ENCODE results near the gene KCTD20. TPM values are rescaled to one million over a fixed set of nuclear protein-coding genes. Genes with fewer than 3 reads are reported as not detected.

KCTD20 gene
- total RNA-seq, 2 donors from 2014 or later: 48.5 to 58.9 TPM

DNA sequence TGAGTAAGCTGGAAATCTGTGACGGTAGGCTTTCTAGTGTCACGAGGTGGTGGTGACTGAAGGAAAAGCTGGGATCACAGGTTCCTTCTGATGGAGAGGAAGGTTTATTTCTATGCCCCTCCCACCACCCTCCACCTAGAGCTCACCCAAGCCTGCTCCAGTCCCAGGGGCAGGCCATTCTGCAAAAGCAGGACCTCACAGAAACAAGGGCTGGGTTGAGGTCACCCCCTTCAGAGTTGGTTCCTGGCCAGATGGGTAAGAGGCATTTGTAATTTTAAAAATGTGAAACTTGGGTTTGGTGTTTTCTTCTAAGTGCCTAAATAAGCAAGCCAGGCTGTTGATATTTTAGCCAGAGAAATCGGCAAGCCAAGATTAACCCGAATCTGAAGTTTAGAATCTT is 46.6 kb downstream of the KCTD20 start:
- H3K4me1 Mint-ChIP-seq (ENCODE audit: low read depth): peaks cover 14% of the 10 kb centered on the region
- peak overlapping the region; percentile 53 for H3K27ac Mint-ChIP-seq

DNA sequence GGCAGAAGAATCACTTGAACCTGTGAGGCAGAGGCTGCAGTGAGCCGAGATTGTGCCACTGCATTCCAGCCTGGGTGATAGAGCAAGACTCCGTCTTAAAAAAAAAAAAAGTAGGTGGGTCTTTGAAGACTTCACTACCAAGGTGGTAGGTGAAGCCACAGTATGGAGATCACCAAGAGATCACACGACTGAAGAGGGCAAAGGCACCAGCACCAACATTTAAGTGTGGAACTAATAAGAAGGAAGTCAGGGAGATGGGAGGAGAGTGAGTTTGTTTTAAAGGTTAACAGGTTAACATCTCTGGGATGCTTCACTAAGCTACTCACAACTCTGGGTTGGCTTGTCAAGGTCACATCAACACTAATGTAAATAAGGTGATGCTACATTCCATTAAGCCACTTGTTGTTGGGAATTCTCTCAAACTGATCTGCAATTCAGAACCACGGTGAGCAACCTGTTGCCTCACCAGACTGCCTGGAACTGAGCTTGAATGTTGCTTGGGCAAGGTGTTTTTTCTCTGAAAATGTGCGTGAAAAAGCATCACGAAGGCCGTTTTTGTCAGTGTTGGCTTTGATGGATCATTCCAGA is 48.7 kb downstream of the KCTD20 start:
- Mint-ChIP-seq H3K4me3 (no peak overlapping the region), H3K27me3 (ENCODE audit: low read depth) (no peaks in the 10 kb centered on the region), H3K27ac (peak overlapping the region; percentile 63), H3K36me3 (ENCODE audit: insufficient read depth in 2 of 2) (peaks cover 6 to 32% of the 10 kb centered on the region in 2 donors), H3K4me1 (ENCODE audit: low read depth) (peaks cover 16% of the 10 kb centered on the region), H3K9me3 (no peaks in the 10 kb centered on the region)
- DNase-seq (no peak), ATAC-seq (replicated peaks in 1 of 2) (no peak)

More for the DNA sequence above, 46.6 kb downstream of the KCTD20 start:
- Mint-ChIP-seq H3K9me3 (no peaks in the 10 kb centered on the region), H3K4me3 (no peak overlapping the region), H3K27me3 (ENCODE audit: low read depth) (no peaks in the 10 kb centered on the region), H3K36me3 (ENCODE audit: insufficient read depth in 2 of 2) (peaks cover 5 to 35% of the 10 kb centered on the region in 2 donors)
- DNase-seq (no peak), ATAC-seq (replicated peaks in 1 of 2) (no peak)

DNA sequence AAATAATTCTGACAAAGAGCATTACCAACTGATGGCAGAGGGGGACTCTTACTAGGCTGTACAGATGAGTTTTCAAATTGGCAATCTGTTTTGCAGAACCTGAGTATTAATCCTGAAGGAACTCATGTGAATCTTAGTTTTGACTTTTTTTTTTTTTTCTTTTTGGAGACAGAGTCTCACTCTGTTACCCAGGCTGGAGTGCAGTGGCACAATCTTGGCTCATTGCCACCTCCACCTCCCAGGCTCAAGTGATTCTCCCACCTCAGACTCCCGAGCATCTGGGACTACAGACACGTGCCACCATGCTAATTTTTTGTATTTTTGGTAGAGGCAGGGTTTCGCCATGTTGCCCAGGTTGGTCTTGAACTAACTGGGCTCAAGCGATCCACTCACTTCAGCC is 49.3 kb downstream of the KCTD20 start:
- no peak for DNase-seq
- Mint-ChIP-seq H3K4me3 (no peak overlapping the region), H3K27ac (peak overlapping the region; percentile 65), H3K36me3 (ENCODE audit: insufficient read depth in 2 of 2) (peaks cover 4 to 33% of the 10 kb centered on the region in 2 donors), H3K27me3 (ENCODE audit: low read depth) (no peaks in the 10 kb centered on the region), H3K9me3 (no peaks in the 10 kb centered on the region), H3K4me1 (ENCODE audit: low read depth) (peaks cover 16% of the 10 kb centered on the region)
- no peak for ATAC-seq (replicated peaks in 1 of 2)

DNA sequence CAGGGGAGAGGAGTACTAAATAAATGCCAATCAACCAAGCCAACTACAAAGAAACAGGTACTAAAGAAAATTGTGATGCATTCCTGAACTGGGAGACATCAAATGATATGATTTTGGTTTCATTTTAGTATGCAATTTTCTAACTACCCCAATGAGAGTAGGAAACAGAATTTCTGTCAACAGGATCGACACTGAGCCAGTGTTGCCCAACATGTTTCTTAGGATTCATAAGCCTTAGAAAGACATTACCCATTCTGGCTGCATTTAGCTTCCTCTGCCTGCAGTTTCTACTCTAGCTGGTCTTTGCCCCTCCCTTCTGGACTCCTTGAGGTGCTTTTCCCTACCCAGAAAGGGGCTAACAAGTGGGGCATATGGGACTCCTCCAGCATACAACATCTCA is 49.8 kb downstream of the KCTD20 start:
- Mint-ChIP-seq H3K9me3 (no peaks in the 10 kb centered on the region), H3K27me3 (ENCODE audit: low read depth) (no peaks in the 10 kb centered on the region), H3K4me3 (no peak overlapping the region), H3K36me3 (ENCODE audit: insufficient read depth in 2 of 2) (peaks cover 4 to 33% of the 10 kb centered on the region in 2 donors), H3K4me1 (ENCODE audit: low read depth) (peaks cover 16% of the 10 kb centered on the region), H3K27ac (peak overlapping the region; percentile 65)
- DNase-seq (no peak), ATAC-seq (replicated peaks in 1 of 2) (no peak)

DNA sequence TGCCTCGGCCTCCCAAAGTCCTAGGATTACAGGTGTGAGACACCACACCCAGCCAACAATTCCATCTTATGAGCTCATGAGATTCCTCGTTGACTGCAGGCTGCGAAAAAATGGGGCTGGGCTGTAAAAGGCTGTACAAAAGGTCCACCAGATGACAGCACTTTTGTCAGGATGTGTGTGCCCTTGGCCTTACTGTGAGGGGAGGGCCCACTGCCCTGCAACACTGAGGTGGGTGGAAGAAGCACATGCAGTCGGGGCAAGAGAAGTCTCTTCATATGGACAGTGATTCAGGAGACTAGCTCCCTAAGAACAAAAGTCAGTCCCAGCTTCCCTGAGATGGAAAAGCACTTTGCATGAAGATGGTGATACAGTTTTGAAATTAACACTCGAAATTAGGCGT is 50.5 kb downstream of the KCTD20 start:
- Mint-ChIP-seq H3K9me3 (no peaks in the 10 kb centered on the region), H3K36me3 (ENCODE audit: insufficient read depth in 2 of 2) (peaks cover 4 to 33% of the 10 kb centered on the region in 2 donors), H3K27ac (peak overlapping the region; percentile 32), H3K4me3 (no peak overlapping the region), H3K27me3 (ENCODE audit: low read depth) (no peaks in the 10 kb centered on the region), H3K4me1 (ENCODE audit: low read depth) (peaks cover 16% of the 10 kb centered on the region)
- DNase-seq (no peak), ATAC-seq (replicated peaks in 1 of 2) (no peak)

DNA sequence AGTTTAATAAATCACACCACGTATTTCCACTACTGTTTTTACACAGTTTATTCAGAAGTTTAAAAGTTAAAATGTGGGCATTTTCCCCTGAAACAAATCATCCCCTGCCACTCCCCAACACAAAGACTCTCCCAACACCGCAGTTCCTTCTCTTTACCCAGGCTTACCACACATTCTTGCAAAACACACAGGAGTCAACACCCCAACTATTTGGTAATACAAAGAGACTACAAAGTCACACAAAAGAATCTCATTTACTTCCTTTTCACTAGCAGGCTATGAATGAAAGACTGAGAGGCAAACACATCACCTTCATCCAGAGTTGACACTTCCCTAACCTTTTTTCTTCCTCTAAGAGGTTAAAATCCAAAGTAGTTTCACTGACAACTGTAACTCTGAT is 51.1 kb downstream of the KCTD20 start:
- Mint-ChIP-seq H3K4me1 (ENCODE audit: low read depth) (peaks cover 16% of the 10 kb centered on the region), H3K9me3 (no peaks in the 10 kb centered on the region), H3K4me3 (peak overlapping the region in 1 of 2 donors; percentile 0), H3K27me3 (ENCODE audit: low read depth) (no peaks in the 10 kb centered on the region), H3K27ac (peak overlapping the region; percentile 24), H3K36me3 (ENCODE audit: insufficient read depth in 2 of 2) (peaks cover 4 to 33% of the 10 kb centered on the region in 2 donors)
- ATAC-seq (replicated peaks in 1 of 2) (peak in 1 of 2 donors; percentile 23), DNase-seq (no peak)

DNA sequence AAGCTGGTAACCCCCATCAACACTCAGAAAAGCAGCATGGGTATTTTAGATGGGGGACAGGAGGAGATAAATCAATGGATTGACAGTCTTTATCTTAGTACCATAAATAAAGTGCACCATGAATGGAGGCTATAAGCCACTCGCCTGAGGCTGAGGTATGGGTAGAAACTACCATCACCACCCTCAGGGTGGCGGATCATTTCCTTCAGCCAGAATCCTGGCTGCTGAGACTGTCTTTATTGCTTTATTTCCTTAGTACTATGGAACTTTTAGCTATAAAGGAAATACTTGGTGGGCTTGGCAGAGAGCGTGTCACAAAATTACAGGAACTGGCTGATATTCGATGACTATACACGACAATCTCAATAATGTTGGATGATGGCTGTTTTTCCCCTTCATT is 52.3 kb downstream of the KCTD20 start:
- no peaks in the 10 kb centered on the region for H3K27me3 Mint-ChIP-seq (ENCODE audit: low read depth)
- ATAC-seq (replicated peaks in 1 of 2) (no peak), DNase-seq (no peak)
- H3K27ac Mint-ChIP-seq: no peak overlapping the region
- H3K4me1 Mint-ChIP-seq (ENCODE audit: low read depth): peaks cover 16% of the 10 kb centered on the region
- H3K36me3 Mint-ChIP-seq (ENCODE audit: insufficient read depth in 2 of 2): peaks cover 7 to 36% of the 10 kb centered on the region in 2 donors
- no peak overlapping the region for H3K4me3 Mint-ChIP-seq
- no peaks in the 10 kb centered on the region for H3K9me3 Mint-ChIP-seq

DNA sequence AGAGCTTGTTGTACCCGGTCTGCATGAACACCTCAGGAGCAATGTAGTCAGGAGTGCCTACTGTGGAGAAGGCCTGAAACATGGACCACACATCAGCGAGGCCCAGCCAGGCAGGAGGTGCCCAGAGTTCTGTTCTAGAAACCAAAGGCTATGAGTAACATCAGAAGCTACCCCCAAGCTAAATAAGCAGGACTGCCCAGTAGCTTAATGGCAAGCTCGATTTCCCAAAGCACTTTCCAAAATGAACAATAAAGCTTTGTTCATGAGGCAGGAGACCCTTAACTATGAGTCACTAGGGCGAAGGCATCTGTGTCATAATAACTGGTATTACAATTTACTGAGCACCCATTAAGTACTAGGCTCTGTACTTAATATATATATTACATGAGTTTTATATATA is 57.1 kb downstream of the KCTD20 start:
- no peaks in the 10 kb centered on the region for H3K27me3 Mint-ChIP-seq (ENCODE audit: low read depth)
- H3K27ac Mint-ChIP-seq: no peak overlapping the region
- H3K36me3 Mint-ChIP-seq (ENCODE audit: insufficient read depth in 2 of 2): peaks cover 7 to 28% of the 10 kb centered on the region in 2 donors
- no peak for ATAC-seq (replicated peaks in 1 of 2)
- H3K4me3 Mint-ChIP-seq: no peak overlapping the region
- no peak for DNase-seq
- no peaks in the 10 kb centered on the region for H3K4me1 Mint-ChIP-seq (ENCODE audit: low read depth)
- H3K9me3 Mint-ChIP-seq: no peaks in the 10 kb centered on the region

DNA sequence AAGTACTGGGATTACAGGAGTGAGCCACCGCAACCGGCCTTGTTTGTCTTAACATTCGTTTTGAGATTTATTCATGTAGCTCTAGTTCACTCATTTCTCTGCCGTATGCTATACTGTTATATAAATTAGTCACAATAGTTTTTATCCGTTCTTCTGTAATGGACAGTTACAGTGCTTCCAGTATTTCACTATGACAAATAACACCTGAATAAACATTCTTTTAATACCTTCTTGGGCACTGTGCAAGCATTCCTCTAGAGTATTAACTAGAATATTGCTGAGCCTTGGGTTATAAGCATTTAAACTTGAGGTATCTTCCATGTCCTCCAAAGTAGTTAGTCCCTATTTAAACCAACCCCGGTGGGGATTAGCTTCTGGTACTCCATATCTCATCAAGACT is 58.9 kb downstream of the KCTD20 start:
- no peaks in the 10 kb centered on the region for H3K9me3 Mint-ChIP-seq
- no peak for DNase-seq
- H3K27me3 Mint-ChIP-seq (ENCODE audit: low read depth): no peaks in the 10 kb centered on the region
- H3K27ac Mint-ChIP-seq: no peak overlapping the region
- H3K4me3 Mint-ChIP-seq: no peak overlapping the region
- peaks cover 10% of the 10 kb centered on the region for H3K4me1 Mint-ChIP-seq (ENCODE audit: low read depth)
- peaks cover 2 to 21% of the 10 kb centered on the region in 2 donors for H3K36me3 Mint-ChIP-seq (ENCODE audit: insufficient read depth in 2 of 2)
- peak in 1 of 2 donors; percentile 19 for ATAC-seq (replicated peaks in 1 of 2)

DNA sequence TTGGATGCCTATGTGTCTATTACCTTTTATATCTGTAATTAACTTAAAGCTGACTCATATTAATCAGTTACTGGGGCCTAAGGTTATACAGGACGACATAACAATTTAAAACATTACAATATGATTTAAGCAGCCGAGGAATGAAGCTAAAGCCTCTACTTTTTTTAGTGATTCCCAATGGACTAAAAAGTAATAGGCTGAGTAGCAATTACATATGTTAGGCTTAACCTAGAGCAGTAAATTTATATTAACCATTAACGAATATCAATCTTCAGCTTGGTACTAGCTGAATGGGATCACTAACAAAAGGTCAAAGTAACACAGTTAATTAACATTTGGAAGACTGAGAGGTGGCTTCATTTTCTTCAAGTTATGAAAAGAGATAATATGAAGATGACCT is 61.4 kb downstream of the KCTD20 start:
- Mint-ChIP-seq H3K27ac (peak overlapping the region; percentile 69), H3K4me1 (ENCODE audit: low read depth) (peaks cover 24% of the 10 kb centered on the region), H3K4me3 (no peak overlapping the region), H3K36me3 (ENCODE audit: insufficient read depth in 2 of 2) (peaks cover 2 to 10% of the 10 kb centered on the region in 2 donors), H3K27me3 (ENCODE audit: low read depth) (no peaks in the 10 kb centered on the region), H3K9me3 (no peaks in the 10 kb centered on the region)
- DNase-seq (no peak), ATAC-seq (replicated peaks in 1 of 2) (no peak)

DNA sequence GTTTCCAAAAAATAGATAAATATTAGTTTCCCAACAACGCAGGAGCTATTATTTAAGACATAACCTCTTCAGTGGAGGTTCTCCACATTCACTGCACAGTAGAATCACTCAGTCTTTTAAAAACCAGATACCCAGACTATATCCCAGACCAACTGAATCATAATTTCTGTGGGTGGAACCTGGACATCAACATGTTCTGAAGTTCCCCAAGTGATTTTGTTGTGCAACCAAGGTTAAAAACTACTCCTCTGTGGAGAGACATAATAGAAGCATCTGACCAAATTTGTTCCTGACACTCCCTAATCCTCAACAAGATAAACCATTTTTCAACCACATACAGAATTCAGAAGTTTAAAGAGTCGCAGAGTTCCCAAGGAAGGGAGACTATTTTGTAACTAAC is 62.2 kb downstream of the KCTD20 start:
- Mint-ChIP-seq H3K27ac (peak overlapping the region; percentile 38), H3K4me1 (ENCODE audit: low read depth) (peaks cover 24% of the 10 kb centered on the region), H3K27me3 (ENCODE audit: low read depth) (no peaks in the 10 kb centered on the region), H3K4me3 (no peak overlapping the region), H3K36me3 (ENCODE audit: insufficient read depth in 2 of 2) (peaks cover 2 to 10% of the 10 kb centered on the region in 2 donors), H3K9me3 (no peaks in the 10 kb centered on the region)
- no peak for DNase-seq
- ATAC-seq (replicated peaks in 1 of 2): no peak

DNA sequence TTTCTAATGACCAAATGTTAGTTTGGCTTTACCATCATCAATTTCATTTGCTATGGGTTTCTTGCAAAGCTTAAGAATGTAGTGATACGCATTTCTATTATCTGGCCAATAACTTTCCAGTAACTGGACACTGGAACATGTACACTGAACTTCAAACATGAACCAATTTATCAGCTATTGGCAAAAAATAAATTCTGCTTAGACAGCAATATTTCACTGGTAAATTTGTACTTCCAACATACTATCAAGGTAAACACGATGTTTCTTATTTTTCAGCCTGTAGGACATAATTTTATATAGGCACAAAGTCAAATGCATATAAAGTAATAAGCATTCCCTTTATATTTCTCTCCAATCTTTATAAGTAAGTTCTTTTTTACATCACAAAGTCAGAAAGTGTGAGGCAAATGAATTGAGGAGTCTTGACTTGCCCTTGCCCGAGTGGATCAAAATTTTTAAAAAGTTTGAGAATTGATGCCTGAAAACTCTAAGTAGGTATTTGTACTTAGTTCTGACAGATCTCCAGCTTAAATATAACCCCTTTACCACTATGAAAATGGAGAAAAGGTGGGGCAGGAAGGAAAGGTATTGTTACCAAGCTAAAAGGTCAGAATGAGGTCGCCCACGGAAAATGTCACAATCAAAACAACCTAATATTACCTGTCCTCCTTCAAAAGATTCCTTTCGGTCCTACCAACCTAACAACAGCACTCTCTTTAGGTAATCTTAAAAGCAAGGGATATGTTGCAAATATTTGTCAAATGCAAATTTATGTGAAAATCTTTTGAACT is 63.1 kb downstream of the KCTD20 start:
- Mint-ChIP-seq H3K4me3 (peak overlapping the region in 1 of 2 donors; percentile 66), H3K36me3 (ENCODE audit: insufficient read depth in 2 of 2) (peaks cover 2 to 14% of the 10 kb centered on the region in 2 donors), H3K9me3 (no peaks in the 10 kb centered on the region), H3K27me3 (ENCODE audit: low read depth) (no peaks in the 10 kb centered on the region), H3K4me1 (ENCODE audit: low read depth) (peaks cover 24% of the 10 kb centered on the region), H3K27ac (peak overlapping the region; percentile 78)
- DNase-seq (no peak), ATAC-seq (replicated peaks in 1 of 2) (peak in 1 of 2 donors; percentile 32)

DNA sequence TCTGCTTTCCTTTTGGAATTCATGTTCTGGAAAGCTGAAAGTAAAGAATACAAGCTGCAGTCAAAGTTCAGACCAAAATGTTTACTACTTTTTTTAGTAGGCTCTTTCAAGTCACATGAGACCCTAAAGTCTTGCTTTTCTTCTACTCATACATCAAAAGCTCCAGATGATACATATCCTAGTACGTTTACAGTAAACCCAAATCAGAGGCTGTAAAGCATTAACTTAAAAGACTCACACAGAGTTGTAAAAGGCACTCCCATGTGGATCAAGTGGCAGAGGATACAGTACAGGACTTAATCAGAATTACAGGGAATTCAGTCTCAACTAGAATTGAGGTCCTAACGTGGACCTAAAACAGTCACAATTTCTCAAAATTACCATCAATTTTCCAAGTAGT is 63.8 kb downstream of the KCTD20 start:
- Mint-ChIP-seq H3K27me3 (ENCODE audit: low read depth) (no peaks in the 10 kb centered on the region), H3K27ac (peak overlapping the region; percentile 78), H3K4me3 (peak overlapping the region in 1 of 2 donors; percentile 66), H3K36me3 (ENCODE audit: insufficient read depth in 2 of 2) (peaks cover 2 to 15% of the 10 kb centered on the region in 2 donors), H3K9me3 (no peaks in the 10 kb centered on the region), H3K4me1 (ENCODE audit: low read depth) (peaks cover 24% of the 10 kb centered on the region)
- DNase-seq (no peak), ATAC-seq (replicated peaks in 1 of 2) (peak in 1 of 2 donors; percentile 70)
